H9 (cell line): ENCODE results near the gene EHD2. TPM values are rescaled to one million over a fixed set of nuclear protein-coding genes. Genes with fewer than 3 reads are reported as not detected.

Experiments used
- DNase-seq: peaks from one replicate; pipeline ENCODE4 v3.0.0-alpha.2; 2017
- H2AFZ ChIP-seq: one replicate; pipeline ENCODE4 v1.6.1; 2013; ENCODE audit warnings: mild to moderate bottlenecking, low read length, control low read depth, moderate library complexity
- H2AK5ac ChIP-seq: 2 replicates; pipeline ENCODE4 v1.6.1; 2013; ENCODE audit warnings: low read length, control low read depth, mixed read lengths; ENCODE audit not compliant: insufficient read length
- H2BK120ac ChIP-seq: one replicate; pipeline ENCODE4 v1.6.1; 2013; ENCODE audit warnings: low read depth, mild to moderate bottlenecking, low read length, control low read depth, inconsistent platforms; ENCODE audit not compliant: poor library complexity, severe bottlenecking
- H2BK12ac ChIP-seq: 2 replicates; pipeline ENCODE4 v1.6.1; 2013; ENCODE audit warnings: low read length, control low read depth, mixed read lengths, low read depth; ENCODE audit not compliant: insufficient read length
- H2BK15ac ChIP-seq: 2 replicates; pipeline ENCODE4 v1.6.1; 2013; ENCODE audit warnings: low read depth, low read length, control low read depth
- H2BK20ac ChIP-seq: one replicate; pipeline ENCODE4 v1.6.1; 2013; ENCODE audit warnings: low read depth, mild to moderate bottlenecking, low read length, control low read depth, inconsistent platforms; ENCODE audit not compliant: poor library complexity, severe bottlenecking
- H2BK5ac ChIP-seq: 2 replicates; pipeline ENCODE4 v1.6.1; 2013; ENCODE audit warnings: low read length, control low read depth, mixed read lengths; ENCODE audit not compliant: insufficient read length
- H3K14ac ChIP-seq: 2 replicates; pipeline ENCODE4 v1.6.1; 2013; ENCODE audit warnings: low read length, control low read depth; ENCODE audit not compliant: insufficient read depth
- H3K18ac ChIP-seq: 2 replicates; pipeline ENCODE4 v1.6.1; 2013; ENCODE audit warnings: low read depth, mild to moderate bottlenecking, mixed read lengths, low read length, control low read depth; ENCODE audit not compliant: insufficient read length
- H3K23ac ChIP-seq: 2 replicates; pipeline ENCODE4 v1.6.1; 2013; ENCODE audit warnings: low read length, control low read depth, mixed read lengths, low read depth; ENCODE audit not compliant: insufficient read length
- H3K23me2 ChIP-seq: 2 replicates; pipeline ENCODE4 v1.6.1; 2013; ENCODE audit warnings: low read depth, mild to moderate bottlenecking, mixed read lengths, low read length, control low read depth; ENCODE audit not compliant: insufficient read length, poor library complexity, severe bottlenecking
- H3K27ac ChIP-seq: 2 replicates; pipeline ENCODE4 v1.5.1; 2013; ENCODE audit warnings: low read length, control low read depth, mixed read lengths, low read depth; ENCODE audit not compliant: insufficient read length
- H3K27me3 ChIP-seq: 2 replicates; pipeline ENCODE4 v1.6.1; 2013; ENCODE audit warnings: low read length, control low read depth, inconsistent platforms; ENCODE audit not compliant: insufficient read depth
- H3K4ac ChIP-seq: 2 replicates; pipeline ENCODE4 v1.6.1; 2013; ENCODE audit warnings: low read depth, mild to moderate bottlenecking, control low read depth, inconsistent platforms, low read length, moderate library complexity
- H3K4me1 ChIP-seq: 2 replicates; pipeline ENCODE4 v1.6.1; 2013; ENCODE audit warnings: low read length, control low read depth, inconsistent platforms; ENCODE audit not compliant: insufficient read depth
- H3K4me2 ChIP-seq: 2 replicates; pipeline ENCODE4 v1.6.1; 2013; ENCODE audit warnings: low read length, control low read depth, mixed read lengths; ENCODE audit not compliant: insufficient read length, insufficient read depth
- H3K56ac ChIP-seq: 2 replicates; pipeline ENCODE4 v1.6.1; 2013; ENCODE audit warnings: low read depth, mild to moderate bottlenecking, mixed read lengths, low read length, control low read depth; ENCODE audit not compliant: insufficient read length
- H3K79me1 ChIP-seq: 2 replicates; pipeline ENCODE4 v1.6.1; 2013; ENCODE audit warnings: low read depth, mild to moderate bottlenecking, moderate library complexity, low read length, control low read depth, inconsistent platforms; ENCODE audit not compliant: insufficient read depth, poor library complexity, severe bottlenecking
- H3K79me2 ChIP-seq: 2 replicates; pipeline ENCODE4 v1.6.1; 2013; ENCODE audit warnings: low read length, control low read depth, inconsistent platforms; ENCODE audit not compliant: insufficient read depth
- H3K9ac ChIP-seq: 2 replicates; pipeline ENCODE4 v1.6.1; 2013; ENCODE audit warnings: low read length, control low read depth, mixed read lengths; ENCODE audit not compliant: insufficient read length; ENCODE audit errors: extremely low read depth
- H3K9me3 ChIP-seq: one replicate; pipeline ENCODE4 v1.6.1; 2013; ENCODE audit warnings: low read depth, low read length, inconsistent platforms; ENCODE audit not compliant: control insufficient read depth
- H3T11ph ChIP-seq: one replicate; pipeline ENCODE4 v1.6.1; 2013; ENCODE audit warnings: mild to moderate bottlenecking, low read length, control low read depth, inconsistent platforms
- H4K20me1 ChIP-seq: one replicate; pipeline ENCODE4 v1.6.1; 2013; ENCODE audit not compliant: control insufficient read depth, insufficient read length, insufficient read depth
- H4K5ac ChIP-seq: 2 replicates; pipeline ENCODE4 v1.6.1; 2013; ENCODE audit warnings: low read depth, mild to moderate bottlenecking, mixed read lengths, low read length, control low read depth; ENCODE audit not compliant: insufficient read length
- H4K8ac ChIP-seq: replicated peaks from 2 replicates; pipeline ENCODE4 v1.6.1; 2013; ENCODE audit warnings: low read length, control low read depth, mixed read lengths, low read depth; ENCODE audit not compliant: insufficient read length
- H4K91ac ChIP-seq: 2 replicates; pipeline ENCODE4 v1.6.1; 2013; ENCODE audit warnings: low read depth, mild to moderate bottlenecking, moderate library complexity, mixed read lengths, low read length, control low read depth; ENCODE audit not compliant: insufficient read length
- H3K27ac Mint-ChIP-seq, 3 experiments: 2 replicates in 2 of 3; 3 replicates in 1 of 3; pipeline ENCODE4 v1.8.0; 2020 to 2021; ENCODE audit warnings: mixed read lengths in 3 of 3, mild to moderate bottlenecking in 1 of 3, moderate library complexity in 1 of 3
- H3K27me3 Mint-ChIP-seq: 2 replicates; pipeline ENCODE4 v1.8.0; 2021; ENCODE audit warnings: low read depth, mild to moderate bottlenecking, moderate library complexity, mixed read lengths
- H3K36me3 Mint-ChIP-seq, 3 experiments: 2 replicates in 2 of 3; 3 replicates in 1 of 3; pipeline ENCODE4 v1.8.0; 2020 to 2021; ENCODE audit warnings: low read depth in 3 of 3, mixed read lengths in 3 of 3; ENCODE audit not compliant: insufficient read depth in 1 of 3
- H3K4me1 Mint-ChIP-seq, 2 experiments: 2 replicates each; pipeline ENCODE4 v1.8.0; 2020; ENCODE audit warnings: mixed read lengths in 2 of 2
- H3K4me3 Mint-ChIP-seq, 2 experiments: 2 replicates in 1 of 2; 3 replicates in 1 of 2; pipeline ENCODE4 v1.8.0; 2020 to 2021; ENCODE audit warnings: mild to moderate bottlenecking in 2 of 2, mixed read lengths in 2 of 2, moderate library complexity in 1 of 2
- H3K9me3 Mint-ChIP-seq, 2 experiments: 2 replicates in 1 of 2; 3 replicates in 1 of 2; pipeline ENCODE4 v1.8.0; 2020; ENCODE audit warnings: mild to moderate bottlenecking in 2 of 2, mixed read lengths in 2 of 2, moderate library complexity in 1 of 2
- CTCF ChIP-seq: fragments of 200-600 bp; sonication (generic); conservative IDR thresholded peaks from 3 replicates; pipeline ENCODE4 v1.8.0; 2021; ENCODE audit warnings: antibody characterized with exemption, mild to moderate bottlenecking
- WGBS: extraction: QIAGEN DNeasy Blood & Tissue Kit; methylation state at CpG from one replicate; pipeline ENCODE4 v1.1.7; 2013; ENCODE audit warnings: missing lambda C conversion rate, low lambda C conversion rate, mixed read lengths; ENCODE audit not compliant: insufficient read length; ENCODE audit errors: extremely low coverage; 5-methylcytosine and 5-hydroxymethylcytosine counted together
- total RNA-seq: library from RNA; stranded (reverse); gene quantifications from 2 replicates; pipeline ENCODE4 v1.2.1, GENCODE V29; 2021

Gene EHD2
- total RNA-seq, 1 experiment from 2014 or later: 19.7 TPM

DNA sequence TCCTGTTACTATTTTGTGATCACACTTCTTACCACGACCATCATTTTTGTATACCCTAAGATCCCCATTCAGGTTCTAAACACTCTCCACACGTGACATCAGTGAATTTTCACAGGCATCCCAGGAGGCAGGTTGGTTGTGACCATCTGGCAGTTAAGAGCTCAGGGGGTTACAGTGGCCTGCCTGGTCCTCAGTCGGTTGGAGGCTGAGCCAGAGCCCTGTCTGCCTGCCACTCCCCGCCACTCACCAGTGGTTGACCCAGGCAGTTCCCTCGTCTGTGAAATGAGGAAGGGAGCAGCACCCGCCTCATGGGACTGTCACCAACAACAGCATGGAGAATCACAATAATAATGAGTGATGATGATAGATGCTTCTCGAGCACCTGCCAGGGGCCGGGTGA, 36.4 kb upstream of the EHD2 start:
- TF ChIP-seq CTCF: no peak

More for the DNA sequence above, 36.4 kb upstream of the EHD2 start:
- peaks cover 21 to 60% (median 33%) of the 10 kb centered on the region in 3 experiments for H3K36me3 Mint-ChIP-seq
- Histone ChIP-seq H3K23me2 (no peaks in the 10 kb centered on the region), H3K79me1 (no peaks in the 10 kb centered on the region), H2BK12ac (no peak overlapping the region), H3K18ac (no peak overlapping the region), H4K5ac (no peak overlapping the region), H3K56ac (no peak overlapping the region), H2BK120ac (no peak overlapping the region), H3K14ac (no peak overlapping the region), H3K27me3 (no peaks in the 10 kb centered on the region), H2AFZ (no peak overlapping the region), H3T11ph (no peak overlapping the region), H3K9me3 (no peaks in the 10 kb centered on the region), H3K27ac (no peak overlapping the region), H2BK5ac (no peak overlapping the region), H4K20me1 (no peaks in the 10 kb centered on the region), H2BK15ac (no peak overlapping the region), H2AK5ac (no peak overlapping the region), H3K9ac (no peak overlapping the region), H3K4me1 (no peaks in the 10 kb centered on the region), H3K79me2 (no peaks in the 10 kb centered on the region), H2BK20ac (no peak overlapping the region), H4K8ac (no peak overlapping the region), H3K4me2 (no peak overlapping the region), H3K4ac (no peak overlapping the region), H4K91ac (no peak overlapping the region), H3K23ac (no peak overlapping the region)
- no peaks in the 10 kb centered on the region for H3K27me3 Mint-ChIP-seq
- H3K4me1 Mint-ChIP-seq: no peaks in the 10 kb centered on the region
- H3K9me3 Mint-ChIP-seq: no peaks in the 10 kb centered on the region
- WGBS: no CpG with 5 or more reads among the region's 8 CpGs
- H3K27ac Mint-ChIP-seq: no peak overlapping the region
- no peak overlapping the region for H3K4me3 Mint-ChIP-seq
- no peak for DNase-seq
